Fibroblast of gingiva (primary cell): ENCODE measurements around the gene NUTM2F.
A peak's percentile ranks its signal among the peaks of the same experiment; 100 is the strongest.
"Not testable (repeated sequence)": the region's sequence is repeated elsewhere in the genome, so short reads cannot be mapped to it uniquely, and the experiment has no call there.

Experiments
- DNase-seq: peaks from one replicate; pipeline ENCODE4 v3.0.0-alpha.2; 2011; ENCODE audit warnings: low read depth

Gene NUTM2F, protein sequence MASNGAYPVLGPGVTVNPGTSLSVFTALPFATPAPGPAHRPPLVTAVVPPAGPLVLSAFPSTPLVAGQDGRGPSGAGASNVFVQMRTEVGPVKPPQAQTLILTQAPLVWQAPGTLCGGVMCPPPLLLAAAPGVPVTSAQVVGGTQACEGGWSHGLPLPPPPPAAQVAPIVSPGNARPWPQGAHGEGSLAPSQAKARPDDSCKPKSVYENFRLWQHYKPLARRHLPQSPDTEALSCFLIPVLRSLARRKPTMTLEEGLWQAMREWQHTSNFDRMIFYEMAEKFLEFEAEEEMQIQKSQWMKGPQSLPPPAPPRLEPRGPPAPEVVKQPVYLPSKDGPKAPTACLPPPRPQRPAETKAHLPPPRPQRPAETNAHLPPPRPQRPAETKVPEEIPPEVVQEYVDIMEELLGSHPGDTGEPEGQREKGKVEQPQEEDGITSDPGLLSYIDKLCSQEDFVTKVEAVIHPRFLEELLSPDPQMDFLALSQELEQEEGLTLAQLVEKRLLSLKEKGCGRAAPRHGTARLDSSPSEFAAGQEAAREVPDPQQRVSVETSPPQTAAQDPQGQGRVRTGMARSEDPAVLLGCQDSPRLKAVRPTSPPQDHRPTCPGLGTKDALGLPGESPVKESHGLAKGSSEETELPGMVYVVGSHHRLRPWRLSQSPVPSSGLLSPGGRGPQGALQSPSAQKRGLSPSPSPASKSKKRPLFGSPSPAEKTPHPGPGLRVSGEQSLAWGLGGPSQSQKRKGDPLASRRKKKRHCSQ

DNA sequence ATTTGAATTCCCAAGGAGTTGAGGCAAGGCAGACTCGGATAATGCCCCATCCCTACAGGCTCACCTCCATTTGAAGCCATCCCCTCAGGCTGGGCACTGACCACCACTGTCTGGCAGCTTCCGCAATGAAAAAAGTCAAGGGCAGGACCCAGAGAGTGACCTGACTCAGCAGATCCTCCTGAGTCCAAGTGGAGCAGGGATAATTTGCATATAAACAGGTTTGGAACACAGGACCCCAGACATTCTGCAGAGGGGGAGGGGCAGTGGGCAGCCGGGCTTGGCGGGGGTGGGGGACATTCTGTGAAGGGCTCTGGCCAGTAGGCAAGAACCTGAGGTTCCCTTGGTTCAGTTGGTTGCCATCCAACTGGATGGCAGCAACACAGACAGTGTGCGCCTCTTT lies at the start of gene NUTM2F:
NUTM2F (minus strand) TSS at position 101 of the 400 bp plus-strand sequence; CDS start at position 80, 21 bp downstream.
- not testable (repeated sequence) for DNase-seq

DNA sequence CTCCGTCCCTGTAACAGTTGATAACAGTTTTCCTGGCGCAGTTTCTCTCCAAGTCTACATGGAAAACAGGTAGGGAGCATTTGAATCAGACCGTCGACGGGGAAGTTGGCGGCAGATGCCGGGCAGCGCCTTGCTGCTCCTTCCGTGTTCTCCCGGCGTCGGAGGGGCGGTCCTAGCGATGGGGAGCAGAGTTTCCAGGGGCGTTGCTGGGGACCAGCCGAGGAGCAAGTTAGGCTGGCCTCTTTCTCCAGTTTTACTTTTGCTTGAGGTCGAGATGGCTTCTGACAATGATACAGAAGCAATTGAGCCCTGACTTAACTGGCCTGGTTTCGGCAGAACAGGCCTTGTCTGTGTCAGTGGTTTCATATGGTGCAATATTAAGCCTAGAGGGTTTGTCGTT lies 46.8 kb upstream of the NUTM2F start:
- peak; percentile 5 for DNase-seq

- peak; percentile 86 for DNase-seq
Measured at GRCh38 chr9:94374176-94375056, 46.0 kb upstream of the NUTM2F start.

GRCh38 chr9:94373779-94374175 lies 45.3 kb upstream of the NUTM2F start:
- not testable (repeated sequence) for DNase-seq

DNA sequence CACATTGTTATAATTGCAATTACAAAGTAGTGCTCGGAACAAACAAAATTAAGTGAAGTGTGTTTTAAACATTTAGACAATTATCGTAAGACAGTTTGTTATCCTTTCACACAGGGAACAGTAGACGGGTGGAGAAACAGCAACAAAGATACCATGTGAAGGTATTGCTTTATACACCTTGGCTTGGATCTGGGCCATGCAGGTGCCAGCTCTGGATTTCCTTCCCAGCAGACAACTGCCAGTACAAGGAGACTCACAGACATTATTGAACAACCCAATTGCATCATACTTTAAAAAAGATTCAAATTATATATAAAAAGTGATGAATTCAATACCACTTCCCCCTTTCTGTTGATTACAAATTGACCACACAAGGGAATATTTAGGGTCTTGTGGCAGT lies 41.8 kb upstream of the NUTM2F start:
- DNase-seq = not testable (repeated sequence)

DNA sequence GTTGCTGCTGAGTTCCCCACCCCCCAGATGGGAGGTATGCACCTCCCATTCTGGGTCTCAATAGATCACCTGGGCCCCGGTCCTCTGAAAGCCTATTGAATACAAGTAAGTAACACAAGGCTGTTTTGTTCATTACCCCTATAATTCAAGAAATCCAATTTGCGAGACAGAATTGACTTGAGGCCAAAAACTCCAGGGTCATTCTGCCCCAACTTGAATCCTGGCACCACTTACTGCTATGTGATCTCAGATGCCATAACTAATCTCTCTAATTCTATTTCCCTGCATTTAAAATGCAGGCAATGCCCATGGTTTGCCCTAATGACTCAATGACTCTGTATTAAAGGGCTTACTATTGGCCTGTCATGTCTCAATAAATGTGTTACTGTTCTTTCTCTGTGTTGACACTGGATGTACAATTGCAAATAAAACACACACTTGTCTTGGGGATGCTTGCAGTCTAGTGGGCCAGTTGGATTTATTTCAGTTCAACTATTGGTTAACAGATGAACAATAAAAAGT lies 35.7 kb upstream of the NUTM2F start:
- not testable (repeated sequence) for DNase-seq

DNA sequence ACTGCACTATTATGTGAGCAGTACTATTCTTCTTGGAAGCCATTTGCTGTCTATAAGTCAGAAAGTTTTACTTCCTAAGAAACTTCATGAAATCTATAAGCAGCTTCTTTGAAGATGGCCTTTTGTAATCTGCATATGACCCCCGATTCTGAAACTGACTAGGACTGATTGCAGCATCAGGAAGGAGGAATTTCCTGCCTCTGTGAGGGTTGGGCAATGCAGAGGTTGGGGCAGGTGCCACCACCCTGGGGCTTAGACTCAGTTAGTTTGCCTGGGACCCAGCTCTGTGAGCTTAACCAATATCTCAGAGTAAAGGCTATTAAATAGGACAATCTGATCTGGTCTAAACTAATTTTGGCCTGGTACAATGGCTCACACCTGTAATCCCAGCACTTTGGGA lies 28.7 kb upstream of the NUTM2F start:
- not testable (repeated sequence) for DNase-seq

GRCh38 chr9:94351901-94352723 lies 23.7 kb upstream of the NUTM2F start:
- DNase-seq = not testable (repeated sequence)

- not testable (repeated sequence) for DNase-seq
Measured at GRCh38 chr9:94348754-94349153, 20.3 kb upstream of the NUTM2F start.

DNA sequence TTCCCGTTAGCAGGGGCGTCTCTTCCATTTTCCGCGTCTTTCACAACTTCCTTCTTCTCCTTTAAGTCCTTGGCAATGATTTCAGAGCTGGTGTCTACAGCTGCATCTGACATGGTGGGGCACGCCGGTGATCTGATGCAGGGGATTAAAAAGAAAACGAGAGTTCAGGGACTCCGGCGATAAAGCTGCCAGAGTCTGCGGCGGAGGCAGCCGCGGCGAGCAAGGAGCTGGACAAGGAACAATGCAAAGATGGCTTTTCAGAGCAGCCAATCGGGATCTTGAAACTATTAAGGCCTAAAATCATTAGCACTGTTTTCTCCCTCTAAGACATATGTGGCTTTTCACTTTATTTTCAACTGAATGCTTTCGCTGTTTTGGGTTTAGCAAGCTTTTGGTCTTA lies 19.0 kb upstream of the NUTM2F start:
- DNase-seq = not testable (repeated sequence)

- DNase-seq = not testable (repeated sequence)
Measured at GRCh38 chr9:94341703-94342102, 13.3 kb upstream of the NUTM2F start.

DNA sequence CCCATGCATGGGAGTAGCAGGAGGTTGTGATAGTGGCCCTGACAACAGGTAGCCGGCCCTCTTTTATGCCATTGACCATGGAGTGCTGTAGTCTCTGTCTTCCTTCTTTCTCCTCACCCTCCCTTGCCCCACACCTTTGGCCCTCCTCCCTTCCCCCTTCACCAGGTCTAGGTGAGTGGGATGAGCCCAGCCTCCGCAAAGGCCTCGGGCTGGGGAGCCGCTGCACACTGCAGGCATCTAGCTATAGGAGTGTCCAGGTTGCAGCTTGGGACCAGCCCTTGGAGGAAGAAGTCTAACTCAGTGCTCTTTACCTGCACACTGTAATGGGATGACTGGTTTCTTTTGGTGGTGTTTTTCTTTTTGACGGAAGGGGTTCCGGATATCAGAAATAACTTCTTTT lies 12.3 kb upstream of the NUTM2F start:
- not testable (repeated sequence) for DNase-seq

- not testable (repeated sequence) for DNase-seq
Measured at GRCh38 chr9:94339657-94340056, 11.2 kb upstream of the NUTM2F start.

DNA sequence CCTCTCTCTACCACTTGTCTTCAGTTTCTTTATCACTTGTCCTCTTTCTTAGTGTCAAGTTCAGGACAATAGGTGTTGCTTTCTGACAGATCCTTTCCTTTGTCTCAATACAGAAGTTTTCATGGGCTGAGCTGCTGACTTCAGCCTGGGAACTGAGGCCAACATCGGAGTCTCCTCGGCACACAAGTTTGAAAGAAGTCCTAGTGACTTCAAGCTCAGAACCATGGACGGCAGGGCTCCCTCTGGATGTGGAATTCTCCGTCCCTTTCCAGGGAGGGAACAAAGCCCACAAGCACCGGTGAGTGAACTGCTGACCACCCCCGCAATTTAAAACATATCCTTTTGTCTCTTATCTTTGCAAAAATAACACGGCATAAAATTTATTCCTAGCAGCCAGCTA lies 10.3 kb upstream of the NUTM2F start:
- not testable (repeated sequence) for DNase-seq

DNA sequence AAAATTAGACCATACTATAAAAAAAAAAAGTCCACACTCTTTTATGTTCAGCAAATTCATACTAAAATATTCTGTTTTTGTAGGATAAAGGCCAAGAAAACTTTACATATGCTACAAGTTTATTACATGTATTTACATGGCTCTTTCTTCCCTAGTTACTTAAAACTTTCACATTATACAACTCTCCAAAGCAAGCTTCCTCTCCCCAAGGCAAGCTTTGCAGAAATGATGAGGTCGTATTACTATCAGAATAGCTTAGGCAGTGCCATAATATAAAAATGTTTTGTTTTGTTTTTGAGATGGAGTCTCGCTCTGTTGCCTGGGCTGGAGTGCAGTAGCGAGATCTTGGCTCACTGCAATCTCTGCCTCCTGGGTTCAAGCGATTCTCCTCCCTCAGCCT lies 8.0 kb upstream of the NUTM2F start:
- not testable (repeated sequence) for DNase-seq

- DNase-seq = not testable (repeated sequence)
Measured at GRCh38 chr9:94325583-94325982, 2.9 kb downstream of the NUTM2F start.

DNA sequence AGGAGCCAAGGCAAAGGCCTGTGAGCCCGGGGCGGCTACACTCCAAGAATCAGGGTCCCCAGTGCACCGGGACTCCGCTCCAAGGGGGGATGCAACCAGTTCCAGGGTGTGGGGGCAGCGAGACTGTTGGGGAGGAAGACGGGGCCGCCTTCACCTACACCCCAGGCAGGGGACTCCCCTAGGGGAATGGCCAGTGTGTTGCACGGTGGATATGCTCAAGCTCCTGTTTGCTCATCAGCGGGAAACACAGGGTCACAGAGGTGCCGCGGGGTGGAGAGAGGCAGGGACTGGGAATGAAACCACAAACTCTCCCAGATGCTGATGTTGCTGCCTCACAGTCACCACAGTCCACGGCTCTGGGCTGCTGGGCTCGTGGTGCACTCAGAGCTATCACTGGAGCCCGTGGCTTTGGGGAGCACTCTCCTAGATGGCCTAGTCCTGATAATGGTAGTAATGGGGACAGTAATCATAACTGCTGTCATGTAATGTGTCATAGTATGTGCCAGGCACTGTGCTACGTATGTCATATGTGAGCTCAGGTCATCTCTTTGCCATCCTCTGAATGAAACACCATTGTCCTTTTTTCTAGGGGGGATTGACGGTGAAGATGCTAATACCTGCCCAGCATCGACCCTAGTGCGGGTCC lies 5.2 kb downstream of the NUTM2F start:
- DNase-seq = not testable (repeated sequence)

DNA sequence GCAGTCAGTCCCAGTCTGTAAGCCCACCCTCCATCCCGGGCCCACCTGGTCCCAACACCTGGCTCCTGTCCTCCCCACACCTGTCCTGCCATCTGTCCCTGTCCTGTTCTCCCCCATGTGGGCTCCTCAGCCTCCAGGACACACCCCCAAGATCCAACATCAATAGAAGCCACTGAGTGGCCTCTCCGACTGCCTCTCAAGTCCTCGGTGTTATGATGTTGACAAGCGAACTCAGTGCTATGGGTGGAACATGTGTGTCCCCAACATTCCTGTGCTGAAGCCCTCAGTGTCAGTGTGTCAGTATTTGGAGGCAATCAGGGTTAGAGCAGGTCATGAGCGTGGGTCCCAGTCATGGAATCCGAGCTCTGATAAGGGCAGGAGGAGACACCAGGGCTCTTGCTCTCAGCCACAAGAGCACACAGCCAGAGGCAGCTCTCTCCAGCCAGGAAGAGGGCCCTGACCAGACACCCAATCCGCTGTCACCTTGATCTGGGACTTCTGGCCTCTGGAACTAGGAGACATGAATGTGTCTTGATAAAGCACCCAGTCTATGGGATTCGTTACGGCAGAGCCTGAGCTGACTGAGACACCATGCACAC lies 6.0 kb downstream of the NUTM2F start:
- not testable (repeated sequence) for DNase-seq

GRCh38 chr9:94317949-94318657 lies 10.3 kb downstream of the NUTM2F start:
- not testable (repeated sequence) for DNase-seq
